HG02588 (cell line): ENCODE data around the gene IFITM10.

ENCODE experiments used
- ATAC-seq: cut with Tn5 transposase; IDR thresholded peaks from one replicate; pipeline ENCODE4 v1.9.1; 2021; ENCODE audit warnings: mild to moderate bottlenecking, moderate library complexity; ENCODE audit not compliant: unreplicated experiment

IFITM10 gene

DNA sequence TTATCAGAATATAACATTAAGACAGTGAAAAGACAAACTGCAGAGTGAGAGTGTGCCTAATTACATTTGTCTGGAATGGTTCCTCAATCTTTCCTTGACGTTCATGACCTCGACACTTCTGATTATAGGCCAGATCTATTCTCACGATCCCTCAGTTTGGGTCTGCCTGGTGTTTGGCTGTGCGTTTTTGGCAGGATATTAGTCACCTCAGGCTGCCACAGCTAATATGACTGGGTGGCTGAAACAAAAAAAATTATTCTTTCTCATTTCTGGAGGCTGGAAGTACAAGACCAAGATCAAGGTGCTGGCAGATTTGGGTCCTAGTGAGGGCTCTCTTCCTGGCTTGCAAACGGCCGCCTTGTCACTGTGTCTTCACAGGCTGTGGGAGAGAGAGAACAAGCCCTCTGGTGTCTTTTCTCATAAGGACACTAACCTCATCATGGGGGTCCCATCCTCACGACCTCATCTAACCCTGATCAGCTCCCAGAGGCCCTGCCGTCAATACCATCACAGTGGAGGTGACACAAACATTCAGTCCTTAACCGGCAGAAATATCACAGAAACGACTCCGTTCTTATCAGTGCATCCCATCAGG is 23.2 kb downstream of the IFITM10 start:
- ATAC-seq, result no peak

DNA sequence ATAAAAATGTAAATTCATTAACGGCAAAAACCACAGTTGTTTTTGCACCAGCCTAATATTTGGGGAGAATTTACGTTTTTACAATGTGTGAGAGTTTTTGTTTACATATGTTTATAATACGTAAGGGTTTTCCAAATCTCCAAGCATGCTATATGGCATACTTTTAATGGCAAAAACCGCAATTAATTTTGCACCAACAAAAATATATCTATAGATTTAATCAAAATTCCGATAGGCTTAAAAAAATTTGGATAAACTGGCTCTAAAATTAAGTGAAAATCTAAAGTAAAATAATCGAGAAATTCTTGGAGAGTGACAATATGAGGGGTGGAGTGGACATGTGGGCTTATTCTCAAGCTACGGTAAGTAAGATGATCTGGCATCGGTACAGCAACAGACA is 30.6 kb downstream of the IFITM10 start:
- ATAC-seq, result no peak

DNA sequence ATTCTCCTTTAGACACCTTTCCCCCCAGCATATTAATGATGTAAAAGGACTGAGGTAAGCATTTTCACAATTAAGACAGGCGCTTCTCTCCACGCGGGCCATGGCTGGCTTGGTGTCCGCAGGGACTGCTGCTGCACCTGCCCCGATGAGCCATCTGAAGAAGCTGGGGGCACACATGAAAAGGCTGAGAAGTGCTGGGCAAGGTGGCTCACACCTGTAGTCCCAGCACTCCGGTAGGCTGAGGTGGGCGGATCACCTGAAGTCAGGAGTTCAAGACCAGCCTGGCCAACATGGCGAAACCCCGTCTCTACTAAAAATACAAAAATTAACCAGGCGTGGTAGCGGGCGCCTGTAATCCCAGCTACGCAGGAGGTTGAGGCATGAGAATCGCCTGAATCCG is 32.1 kb downstream of the IFITM10 start:
- ATAC-seq, result no peak

DNA sequence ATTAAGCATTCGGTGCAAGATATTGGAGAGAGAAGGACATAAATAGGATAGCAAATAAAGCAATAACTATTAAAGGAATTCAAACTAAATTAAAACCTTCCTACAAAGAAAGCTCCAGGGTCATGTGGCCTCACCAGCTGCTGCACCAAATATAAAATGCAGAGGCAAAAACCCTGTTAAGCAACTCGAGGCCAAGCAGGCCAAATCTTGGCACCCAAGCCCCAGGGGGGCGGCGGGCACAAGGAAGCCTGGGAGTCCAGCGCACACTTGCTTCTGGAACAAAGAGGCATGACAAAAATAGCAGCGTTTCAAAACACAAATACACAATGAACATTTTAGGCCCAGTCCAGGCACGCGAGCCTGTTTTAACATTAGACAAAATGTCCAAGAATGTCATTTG is 32.6 kb downstream of the IFITM10 start:
- no peak for ATAC-seq

DNA sequence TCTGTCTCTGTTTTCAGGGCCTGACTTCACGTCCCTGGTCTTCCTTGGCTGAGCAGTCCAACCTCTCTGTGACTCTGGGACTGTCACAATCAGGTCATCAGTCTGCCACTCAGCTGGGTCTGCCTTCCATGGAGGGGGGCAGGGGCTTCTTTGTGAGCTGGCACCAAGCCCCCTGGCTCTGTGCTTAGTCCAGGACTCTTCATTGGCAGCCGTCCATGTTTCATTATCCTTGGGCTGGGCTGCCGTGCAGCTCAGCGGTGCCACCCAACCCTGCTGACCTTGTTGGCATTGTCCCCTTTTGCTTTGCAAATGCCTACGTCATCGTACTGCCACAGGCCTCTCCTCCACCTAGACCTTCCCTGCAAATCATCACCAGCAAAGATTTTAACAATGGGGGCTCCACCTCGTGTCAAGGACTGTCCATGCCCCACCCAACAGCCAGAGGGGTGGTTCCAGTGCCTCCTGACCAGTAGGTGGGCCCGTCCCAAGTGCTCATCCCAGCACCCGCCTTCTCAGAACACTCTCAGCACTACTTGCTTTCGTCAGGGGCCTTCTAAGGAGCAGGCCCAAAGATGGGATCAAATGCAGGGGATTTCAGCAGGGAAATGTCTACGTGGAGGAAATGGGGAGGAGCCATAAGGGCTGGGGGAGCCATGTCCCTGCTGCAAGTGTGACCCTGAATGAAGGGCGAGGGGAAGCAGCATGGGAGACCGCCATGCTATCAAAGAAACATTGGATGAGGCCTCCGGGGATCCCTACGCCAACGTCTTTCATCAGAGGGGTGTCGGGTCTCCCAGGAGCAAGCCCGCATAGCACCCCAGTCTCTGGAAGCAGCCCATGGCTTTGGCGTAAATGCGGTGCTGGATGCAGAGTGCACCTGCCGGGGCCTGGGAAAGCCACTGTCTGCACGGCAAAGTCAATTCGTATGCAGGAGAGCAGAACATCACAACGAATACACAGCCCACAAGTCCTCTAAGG is 35.2 kb downstream of the IFITM10 start:
- no peak for ATAC-seq

DNA sequence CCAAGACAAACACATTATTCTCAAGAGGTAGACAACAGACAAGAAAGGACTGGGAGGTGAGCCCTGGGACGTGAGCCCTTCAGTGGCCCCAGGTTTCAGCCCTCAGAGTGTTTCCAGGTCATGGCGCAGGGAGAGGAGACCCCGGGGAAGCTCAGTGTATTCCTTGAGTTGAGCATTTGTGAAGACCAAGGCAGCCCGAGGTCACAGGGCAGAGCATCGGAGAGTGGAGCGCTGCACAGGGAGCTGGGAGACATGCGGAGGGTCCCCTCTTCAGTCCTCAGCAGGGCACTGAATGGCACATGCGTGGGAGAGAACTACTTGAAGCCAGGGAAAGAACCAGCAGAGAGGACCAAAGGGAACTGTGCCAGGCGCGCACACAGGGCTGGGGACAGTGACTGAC is 41.7 kb downstream of the IFITM10 start:
- no peak for ATAC-seq

DNA sequence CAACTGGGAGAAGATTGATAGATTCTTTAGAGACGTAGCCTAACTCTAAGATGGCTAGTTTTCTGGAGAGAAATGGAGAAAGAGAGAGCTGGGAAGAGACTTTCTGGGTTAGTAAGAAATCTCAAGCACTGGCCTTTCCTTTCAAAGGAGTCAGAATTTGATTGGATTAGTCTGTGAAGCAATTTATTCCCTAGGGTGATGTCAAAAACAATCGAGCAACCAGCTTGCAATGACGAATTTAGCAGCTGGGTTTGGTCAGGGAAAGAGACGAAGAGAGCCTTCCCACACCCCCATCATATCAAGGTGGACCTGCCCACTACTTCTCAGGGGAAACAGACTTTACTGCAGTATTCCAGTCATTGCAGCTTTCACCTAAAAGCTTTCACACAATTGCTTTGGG is 42.6 kb downstream of the IFITM10 start:
- ATAC-seq, result no peak

DNA sequence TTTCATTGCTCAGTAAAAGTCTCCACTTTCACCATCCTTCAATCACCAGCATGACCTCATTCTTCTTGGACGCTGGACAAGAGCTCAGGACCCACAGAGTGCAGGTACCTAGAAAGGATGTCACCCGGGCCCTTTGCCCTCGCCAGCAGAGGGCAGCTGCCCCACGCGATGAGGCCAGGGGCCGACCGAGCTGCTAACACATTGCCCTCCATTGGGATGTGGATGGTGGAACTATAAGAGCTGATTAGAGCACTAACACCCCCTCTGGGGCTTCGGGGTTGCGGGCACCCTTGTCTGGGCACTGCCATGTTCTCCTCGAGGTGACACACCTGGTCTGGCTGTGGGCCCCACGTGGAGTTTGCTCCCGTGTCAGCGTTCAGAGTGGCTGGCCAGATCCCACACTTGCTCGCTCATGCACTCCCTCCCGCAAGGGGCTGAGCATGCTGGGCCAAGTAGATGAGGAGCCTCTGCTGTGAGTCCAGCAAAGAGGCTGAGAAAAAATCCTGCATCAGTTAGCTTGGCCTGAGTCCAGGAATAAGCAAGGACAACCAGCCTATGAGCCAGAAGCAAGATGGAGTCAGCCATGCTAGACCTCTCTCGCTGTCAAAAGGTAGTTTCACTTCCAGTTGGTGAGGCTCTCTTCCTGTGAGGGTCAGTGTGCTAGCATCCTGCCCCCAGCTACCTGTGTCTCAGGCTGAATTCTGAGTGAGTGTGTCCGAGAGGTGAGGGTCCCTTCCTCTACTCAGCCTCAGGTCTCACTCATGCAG is 43.6 kb downstream of the IFITM10 start:
- no peak for ATAC-seq

DNA sequence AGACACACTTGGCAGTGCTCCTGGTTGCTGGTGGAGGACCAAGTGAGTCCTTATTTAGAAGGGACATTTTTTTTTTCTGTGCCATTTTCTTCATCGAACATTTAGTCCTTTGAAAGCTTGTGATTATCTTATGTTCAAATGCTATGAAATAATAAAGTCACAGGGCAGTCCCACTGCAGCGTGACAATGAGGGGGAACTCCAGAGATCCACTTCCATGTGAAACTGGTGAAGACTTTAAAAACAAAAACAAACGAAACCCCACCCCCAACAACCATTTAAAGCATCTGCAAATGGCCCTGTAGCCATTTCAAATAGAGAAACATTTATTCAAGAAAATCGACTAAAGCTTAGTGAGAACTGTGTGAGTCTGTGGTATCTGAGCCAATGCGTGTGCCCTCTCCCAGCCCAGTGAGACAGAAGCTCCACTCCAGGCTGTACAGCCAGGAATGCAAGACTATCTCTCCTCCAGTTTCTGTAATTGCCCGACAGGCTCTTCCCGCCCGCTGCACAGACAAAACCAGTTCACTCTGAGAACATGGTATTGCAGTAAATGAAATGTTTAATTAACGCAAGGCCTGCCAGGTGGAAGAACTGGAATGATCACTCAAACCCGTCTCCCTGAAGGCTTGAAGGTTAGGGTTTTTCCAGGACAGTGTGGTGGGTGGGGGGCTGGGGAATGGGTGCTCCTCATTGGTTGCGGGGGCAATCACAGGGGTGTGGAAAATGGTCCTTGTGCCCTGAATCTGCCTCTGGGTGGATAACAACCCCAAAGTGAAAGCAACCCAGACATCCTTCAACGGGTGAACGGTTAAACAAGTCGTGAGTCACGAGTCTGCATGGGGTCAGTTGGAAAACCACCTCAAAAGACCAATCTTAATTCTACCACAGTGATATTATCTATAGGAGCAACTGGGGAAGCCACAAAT is 45.0 kb downstream of the IFITM10 start:
- no peak for ATAC-seq

DNA sequence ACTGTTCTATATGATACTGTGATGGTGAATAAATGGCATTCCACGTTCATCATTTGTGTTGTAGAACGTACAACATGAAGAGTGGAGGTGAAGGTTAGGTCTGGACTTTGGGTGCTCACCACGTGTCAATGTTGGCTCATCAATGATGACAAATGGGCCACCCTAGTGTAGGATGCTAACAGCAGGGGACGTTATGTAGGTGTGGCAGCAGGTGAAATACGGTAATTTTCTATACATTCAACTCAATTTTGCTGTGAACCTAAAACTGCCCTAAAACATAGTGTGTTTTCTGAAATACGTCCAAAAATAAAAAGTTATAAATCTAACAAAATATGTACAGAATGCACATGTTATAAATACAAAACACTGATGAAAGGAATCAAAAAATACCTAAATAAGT is 47.2 kb downstream of the IFITM10 start:
- no peak for ATAC-seq

DNA sequence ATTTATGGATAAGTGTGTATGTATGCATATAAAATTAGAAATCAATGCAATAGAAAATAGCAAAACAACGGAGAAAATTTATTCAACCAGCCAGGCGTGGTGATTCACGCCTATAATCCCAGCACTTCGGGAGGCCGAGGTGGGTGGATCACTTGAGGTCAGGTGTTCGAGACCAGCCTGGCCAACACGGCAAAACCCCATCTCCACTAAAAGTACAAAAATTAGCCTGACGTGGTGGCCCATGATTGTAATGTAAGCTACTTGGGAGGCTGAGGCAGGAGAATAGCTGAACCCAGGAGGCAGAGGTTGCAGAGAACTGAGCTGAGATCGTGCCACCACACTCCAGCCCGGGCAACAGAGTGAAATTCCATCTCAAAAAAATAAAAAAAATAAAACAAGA is 47.9 kb downstream of the IFITM10 start:
- ATAC-seq, result no peak

DNA sequence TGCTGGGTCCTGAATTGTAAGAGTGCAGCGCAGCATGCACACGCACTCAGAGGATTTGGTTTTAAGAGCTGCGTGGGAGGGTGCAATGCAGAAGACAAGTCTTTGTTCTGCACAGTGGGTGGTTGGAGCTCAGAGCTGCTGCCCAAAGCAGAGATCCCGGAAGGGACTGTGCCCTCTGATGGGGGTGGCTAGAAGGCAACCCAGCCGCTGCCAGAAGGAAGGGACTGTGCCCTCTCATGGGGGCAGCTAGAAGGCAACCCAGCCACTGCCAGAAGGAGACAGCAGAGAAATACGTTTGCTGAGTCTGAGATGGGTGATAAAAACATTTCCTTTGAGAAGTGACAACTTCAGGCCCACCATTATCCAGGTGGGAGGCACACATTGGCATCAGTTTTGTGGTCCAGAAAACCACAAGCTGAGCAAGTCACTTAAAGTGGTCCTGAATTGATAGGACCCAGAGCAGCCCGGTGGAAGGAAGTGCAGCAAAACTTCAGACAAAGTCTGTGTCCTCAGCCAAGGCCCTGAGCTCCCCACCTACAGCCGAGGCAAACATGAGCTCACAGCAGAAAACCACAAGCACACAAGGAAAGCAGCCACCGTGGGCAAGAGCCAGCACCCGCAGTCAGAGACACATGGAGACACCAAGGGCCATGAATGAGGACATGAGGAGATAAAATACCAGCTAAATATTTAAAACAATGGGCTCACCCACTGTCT is 49.1 kb downstream of the IFITM10 start:
- no peak for ATAC-seq

DNA sequence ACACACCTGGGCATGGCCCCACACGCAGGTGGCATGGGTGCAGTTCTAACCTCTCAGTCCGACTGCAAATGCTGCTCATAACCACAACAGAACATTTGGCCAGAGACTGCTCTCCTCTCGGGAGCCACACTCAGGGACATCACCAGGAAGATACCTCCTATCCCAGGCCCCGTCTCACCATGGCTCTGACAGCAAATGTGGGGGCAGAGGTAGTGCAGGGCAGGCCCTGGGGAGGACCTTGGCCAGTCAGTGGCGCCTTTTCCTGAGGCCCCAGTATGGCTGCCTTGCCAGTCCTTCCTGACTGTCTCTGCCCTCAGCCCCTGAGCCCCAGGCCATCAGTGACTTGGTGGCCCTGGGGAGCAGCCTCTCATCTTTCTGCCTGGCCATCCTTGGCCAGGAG is 50.6 kb downstream of the IFITM10 start:
- no peak for ATAC-seq

DNA sequence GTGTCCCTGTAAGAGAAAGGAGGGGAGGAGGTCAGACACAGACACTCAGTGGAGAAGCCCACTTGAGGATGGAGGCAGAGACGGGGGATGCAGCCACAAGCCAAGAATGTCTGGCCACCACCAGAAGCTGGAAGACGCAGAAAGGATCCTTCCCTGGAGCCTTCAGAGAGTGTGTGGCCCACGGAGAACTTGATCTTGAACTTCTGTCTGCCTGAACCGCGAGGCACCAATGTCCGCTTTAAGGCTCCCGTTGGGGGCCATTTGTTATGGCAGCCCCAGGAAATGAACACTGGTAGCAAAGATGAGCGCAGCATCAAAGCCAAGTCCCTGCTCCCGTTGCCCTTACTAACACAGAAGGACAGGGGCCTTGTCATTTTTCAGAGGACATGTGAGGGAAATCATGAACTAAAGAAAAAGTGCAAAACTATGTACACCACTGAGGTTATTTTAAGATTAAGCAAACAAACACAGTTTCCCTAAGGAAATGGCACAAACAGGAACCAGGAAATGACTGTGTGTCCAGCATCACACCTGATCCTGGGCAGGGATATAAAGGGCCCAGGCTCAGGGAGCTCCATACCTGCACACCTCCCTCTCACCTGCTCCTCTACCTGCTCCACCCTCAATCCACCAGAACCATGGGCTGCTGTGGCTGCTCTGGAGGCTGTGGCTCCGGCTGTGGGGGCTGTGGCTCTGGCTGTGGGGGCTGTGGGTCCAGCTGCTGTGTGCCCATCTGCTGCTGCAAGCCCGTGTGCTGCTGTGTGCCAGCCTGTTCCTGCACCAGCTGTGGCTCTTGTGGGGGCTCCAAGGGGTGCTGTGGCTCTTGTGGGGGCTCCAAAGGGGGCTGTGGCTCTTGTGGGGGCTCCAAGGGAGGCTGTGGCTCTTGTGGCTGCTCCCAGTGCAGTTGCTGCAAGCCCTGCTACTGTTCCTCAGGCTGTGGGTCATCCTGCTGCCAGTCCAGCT is 53.5 kb downstream of the IFITM10 start, which contains the start of gene KRTAP5-6:
Gene KRTAP5-6, plus strand, starts transcription at position 588 of the 963 bp plus-strand sequence. Its CDS starts 51 bp downstream, at position 639.
- no peak for ATAC-seq

DNA sequence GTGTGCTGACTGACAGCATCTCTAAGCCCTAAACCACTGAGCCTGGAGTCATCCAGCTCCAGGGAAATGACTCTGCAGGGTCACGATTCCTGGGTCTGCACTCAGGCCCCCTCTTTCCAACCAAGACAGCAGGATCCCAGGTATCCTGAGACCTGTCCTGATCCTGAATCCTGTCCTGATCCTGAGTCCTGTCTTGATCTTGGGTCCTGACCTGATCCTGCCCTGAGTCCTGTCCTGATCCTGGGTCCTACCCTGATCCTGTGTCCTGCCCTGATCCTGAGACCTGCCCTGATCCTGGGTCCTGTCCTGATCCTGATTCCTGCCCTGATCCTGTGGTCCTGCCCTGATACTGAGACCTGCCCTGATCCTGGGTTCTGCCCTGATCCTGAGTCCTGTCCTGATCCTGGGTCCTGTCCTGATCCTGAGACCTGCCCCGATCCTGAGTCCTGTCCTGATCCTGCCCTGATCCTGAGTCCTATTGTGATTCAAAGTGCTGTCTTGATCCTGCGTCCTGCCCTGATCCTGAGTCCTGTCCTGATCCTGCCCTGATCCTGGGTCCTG is 54.8 kb downstream of the IFITM10 start:
- ATAC-seq, result no peak

DNA sequence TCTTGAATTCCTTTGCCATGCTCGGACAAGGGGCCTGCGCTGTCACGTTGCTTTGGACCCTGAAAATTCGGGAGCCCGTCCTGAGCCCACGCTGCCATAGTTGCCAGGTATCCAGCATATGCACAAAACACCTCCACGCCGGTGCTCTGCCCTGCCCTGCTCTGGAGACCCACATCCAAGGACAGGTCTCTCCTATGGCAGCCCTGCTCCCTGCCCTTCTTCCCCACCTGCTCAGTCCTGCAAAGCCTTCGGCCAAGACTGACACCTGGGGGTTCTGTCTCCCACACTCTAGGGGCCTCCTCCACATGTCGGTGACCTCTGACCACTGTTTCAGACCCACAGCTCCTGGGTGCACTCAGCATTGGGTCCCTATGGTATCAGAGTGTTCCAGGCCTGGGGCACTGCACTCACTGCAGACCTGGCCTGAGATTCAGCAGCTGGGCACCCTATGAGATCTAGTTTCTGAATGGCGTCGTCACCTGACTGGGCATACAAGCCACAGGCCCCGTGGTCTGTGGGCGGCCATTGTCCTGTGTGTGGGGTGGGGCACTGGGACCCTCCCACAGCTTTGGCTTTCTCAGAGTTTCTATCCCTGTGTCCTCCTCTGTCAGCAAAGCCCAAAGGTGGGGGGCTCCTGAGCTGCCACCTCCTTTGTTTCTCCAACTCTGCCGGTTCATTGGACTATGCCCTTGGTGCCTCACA is 55.4 kb downstream of the IFITM10 start:
- ATAC-seq, result no peak

DNA sequence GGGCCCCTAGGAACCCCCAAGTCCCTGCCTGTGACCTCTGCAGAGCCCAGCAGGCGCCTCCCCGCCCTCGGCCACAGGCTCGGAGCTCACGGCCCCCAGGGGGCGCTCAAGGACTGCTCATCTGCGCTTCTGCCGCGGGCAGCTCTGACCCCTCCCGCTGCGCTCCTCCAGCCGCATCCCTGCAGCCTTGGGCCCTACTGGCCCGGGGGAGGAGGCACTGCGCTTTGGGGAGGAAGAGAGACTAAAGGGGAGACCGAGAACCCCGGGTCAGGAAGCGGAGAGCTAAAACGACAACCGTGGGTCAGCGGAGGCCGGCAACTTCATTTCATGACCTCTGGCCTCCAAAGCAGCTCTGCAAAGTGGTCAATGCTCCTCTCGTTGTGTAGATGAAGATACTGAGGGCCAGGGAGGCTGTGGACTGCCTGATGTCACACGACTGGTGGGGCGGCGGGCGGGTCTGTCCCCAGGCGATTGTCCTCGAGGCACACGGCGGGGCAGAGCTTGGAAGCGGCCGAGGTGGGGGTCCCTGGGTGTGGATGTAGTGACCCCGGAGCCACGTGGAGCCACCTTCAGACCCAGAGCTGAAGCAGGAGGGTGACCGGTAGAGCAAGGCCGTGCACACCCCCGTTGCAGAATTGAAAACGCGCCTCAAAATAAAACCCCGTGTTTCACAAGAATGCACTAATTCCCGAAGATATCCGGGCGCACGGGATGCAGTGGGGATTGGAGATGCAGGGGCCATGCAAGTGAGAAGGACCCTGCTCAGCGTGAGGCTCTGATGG is 56.1 kb downstream of the IFITM10 start:
- ATAC-seq, result no peak
